ENCODE data around the gene CFLAR.

DNA sequence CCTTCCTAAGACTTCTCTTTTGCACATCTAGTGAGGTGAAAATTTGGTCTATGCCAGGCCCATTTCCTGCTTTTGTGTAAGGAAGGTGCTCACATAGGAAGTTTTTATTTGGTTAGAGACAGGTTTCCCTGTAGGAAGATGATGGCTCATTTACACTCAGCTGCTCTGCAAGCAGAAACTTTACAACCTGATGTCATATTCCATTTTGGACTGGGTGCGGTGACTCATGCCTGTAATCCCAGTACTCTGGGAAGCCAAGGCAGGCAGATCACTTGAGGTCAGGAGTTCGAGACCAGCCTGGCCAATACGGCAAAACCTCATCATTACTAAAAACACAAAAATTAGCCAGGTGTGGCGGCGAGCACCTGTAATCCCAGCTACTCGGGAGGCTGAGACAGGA, 102.8 kb downstream of the CFLAR start:
- TF ChIP-seq ELF1 (IDR thresholded peaks at IDR 0.05; ENCODE audit: borderline replicate concordance, low read depth) = no peak
- TF ChIP-seq CEBPB (IDR thresholded peaks at IDR 0.05; ENCODE audit: low read depth) = no peak
- no peak for TF ChIP-seq YY1 (IDR thresholded peaks at IDR 0.05; ENCODE audit: extremely low read depth, insufficient replicate concordance, low read depth, low read length)
- TF ChIP-seq, protein P1, sequence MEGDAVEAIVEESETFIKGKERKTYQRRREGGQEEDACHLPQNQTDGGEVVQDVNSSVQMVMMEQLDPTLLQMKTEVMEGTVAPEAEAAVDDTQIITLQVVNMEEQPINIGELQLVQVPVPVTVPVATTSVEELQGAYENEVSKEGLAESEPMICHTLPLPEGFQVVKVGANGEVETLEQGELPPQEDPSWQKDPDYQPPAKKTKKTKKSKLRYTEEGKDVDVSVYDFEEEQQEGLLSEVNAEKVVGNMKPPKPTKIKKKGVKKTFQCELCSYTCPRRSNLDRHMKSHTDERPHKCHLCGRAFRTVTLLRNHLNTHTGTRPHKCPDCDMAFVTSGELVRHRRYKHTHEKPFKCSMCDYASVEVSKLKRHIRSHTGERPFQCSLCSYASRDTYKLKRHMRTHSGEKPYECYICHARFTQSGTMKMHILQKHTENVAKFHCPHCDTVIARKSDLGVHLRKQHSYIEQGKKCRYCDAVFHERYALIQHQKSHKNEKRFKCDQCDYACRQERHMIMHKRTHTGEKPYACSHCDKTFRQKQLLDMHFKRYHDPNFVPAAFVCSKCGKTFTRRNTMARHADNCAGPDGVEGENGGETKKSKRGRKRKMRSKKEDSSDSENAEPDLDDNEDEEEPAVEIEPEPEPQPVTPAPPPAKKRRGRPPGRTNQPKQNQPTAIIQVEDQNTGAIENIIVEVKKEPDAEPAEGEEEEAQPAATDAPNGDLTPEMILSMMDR (IDR thresholded peaks at IDR 0.05 in 2 of 3, conservative IDR thresholded peaks at IDR 0.05 in 1 of 3; ENCODE audit: borderline replicate concordance in 1 of 3, insufficient read depth in 1 of 3, low read depth in 2 of 3, low read length in 2 of 3) = no peak
- no peak for TF ChIP-seq MAX (IDR thresholded peaks at IDR 0.05)

Measured in HCT116 (cell line).